GM21526 (cell line): ENCODE data around the gene RCSD1.

Experiments used
- ATAC-seq: cut with Tn5 transposase; IDR thresholded peaks from one replicate; pipeline ENCODE4 v1.9.1; 2021; ENCODE audit warnings: moderate library complexity; ENCODE audit not compliant: unreplicated experiment, low FRiP score

The RCSD1 gene

GRCh38 chr1:167617153-167618147, 12.6 kb upstream of the RCSD1 start:
- peak; percentile 68 for ATAC-seq

GRCh38 chr1:167618366-167618765, 11.7 kb upstream of the RCSD1 start:
- no peak for ATAC-seq

- no peak for ATAC-seq
These were observed 11.2 kb upstream of the RCSD1 start for GRCh38 chr1:167618789-167619188.

GRCh38 chr1:167620002-167620401, 10.0 kb upstream of the RCSD1 start:
- ATAC-seq: no peak

GRCh38 chr1:167621780-167622313, 8.2 kb upstream of the RCSD1 start:
- no peak for ATAC-seq

GRCh38 chr1:167623951-167624350, 6.1 kb upstream of the RCSD1 start:
- no peak for ATAC-seq

- no peak for ATAC-seq
These were observed 4.8 kb upstream of the RCSD1 start for GRCh38 chr1:167625040-167625823.

- no peak for ATAC-seq
These were observed 2.5 kb upstream of the RCSD1 start for GRCh38 chr1:167627615-167627864.

- ATAC-seq: peak; percentile 73
These were observed 2.0 kb upstream of the RCSD1 start for GRCh38 chr1:167627865-167628641.

- no peak for ATAC-seq
These were observed 1.1 kb upstream of the RCSD1 start for GRCh38 chr1:167628741-167629515.

- ATAC-seq: no peak
These were observed 745 bp downstream of the RCSD1 start for GRCh38 chr1:167630568-167631385.

GRCh38 chr1:167631386-167631935, 1.4 kb downstream of the RCSD1 start:
- no peak for ATAC-seq

- no peak for ATAC-seq
These were observed 2.0 kb downstream of the RCSD1 start for GRCh38 chr1:167631936-167632614.

GRCh38 chr1:167633258-167633944, 3.4 kb downstream of the RCSD1 start:
- ATAC-seq: no peak

GRCh38 chr1:167634435-167634834, 4.4 kb downstream of the RCSD1 start:
- ATAC-seq: no peak

- ATAC-seq: no peak
These were observed 5.2 kb downstream of the RCSD1 start for GRCh38 chr1:167635156-167635648.

- no peak for ATAC-seq
These were observed 5.9 kb downstream of the RCSD1 start for GRCh38 chr1:167635941-167636340.
